PFSK-1 (cell line): ENCODE data around the gene MOBP.

Source experiments
- FOXP2 ChIP-seq: optimal IDR thresholded peaks from 2 replicates; pipeline ENCODE3; 2011; ENCODE audit warnings: borderline replicate concordance, control low read depth, inconsistent platforms; ENCODE audit not compliant: insufficient read depth; ENCODE audit errors: extremely low read length, extremely low read depth
- POLR2AphosphoS5 ChIP-seq: IDR thresholded peaks from 2 replicates; pipeline ENCODE4 v1.6.1; 2012; ENCODE audit warnings: low read depth, mild to moderate bottlenecking, control low read depth, low read length, moderate library complexity
- SIN3A ChIP-seq: IDR thresholded peaks from 2 replicates; pipeline ENCODE4 v1.6.1; 2012; ENCODE audit warnings: mild to moderate bottlenecking, low read length, moderate library complexity, borderline replicate concordance; ENCODE audit not compliant: insufficient read depth
- TAF1 ChIP-seq: IDR thresholded peaks from 2 replicates; pipeline ENCODE4 v1.6.1; 2012; ENCODE audit warnings: low read length, control low read depth, borderline replicate concordance; ENCODE audit not compliant: insufficient read depth
- TF ChIP-seq, protein P1 (sequence below), 2 experiments: IDR thresholded peaks; 2 replicates each; pipeline versions ENCODE4 v1.6.1 to v1.8.0; 2011 to 2012; ENCODE audit warnings: low read depth in 2 of 2, low read length in 2 of 2, control low read depth in 1 of 2, inconsistent platforms in 1 of 2, mild to moderate bottlenecking in 1 of 2, moderate library complexity in 1 of 2; ENCODE audit not compliant: insufficient read depth in 1 of 2

MOBP gene

DNA sequence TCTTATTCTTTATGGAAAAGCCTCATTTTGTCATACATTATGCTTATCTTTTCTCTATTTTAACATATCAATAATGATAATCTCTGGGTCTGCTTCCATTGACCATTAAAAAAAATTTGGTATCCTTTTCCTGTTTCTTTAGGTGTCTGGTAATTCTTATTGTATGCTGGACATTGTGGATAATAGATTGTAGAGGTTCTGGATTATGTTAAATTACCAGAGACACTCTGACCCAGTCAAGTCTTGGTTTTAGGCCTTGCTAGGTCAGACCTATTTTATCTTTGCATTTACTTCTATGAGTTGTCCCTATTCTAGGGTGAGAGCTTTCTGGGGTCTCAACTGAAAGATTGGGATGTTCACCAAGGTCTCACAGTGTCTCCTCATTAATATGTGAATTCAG, 9.3 kb downstream of the MOBP start:
- TF ChIP-seq POLR2AphosphoS5 (no peak), FOXP2 (no peak), TAF1 (no peak), SIN3A (no peak)
- TF ChIP-seq, protein P1, sequence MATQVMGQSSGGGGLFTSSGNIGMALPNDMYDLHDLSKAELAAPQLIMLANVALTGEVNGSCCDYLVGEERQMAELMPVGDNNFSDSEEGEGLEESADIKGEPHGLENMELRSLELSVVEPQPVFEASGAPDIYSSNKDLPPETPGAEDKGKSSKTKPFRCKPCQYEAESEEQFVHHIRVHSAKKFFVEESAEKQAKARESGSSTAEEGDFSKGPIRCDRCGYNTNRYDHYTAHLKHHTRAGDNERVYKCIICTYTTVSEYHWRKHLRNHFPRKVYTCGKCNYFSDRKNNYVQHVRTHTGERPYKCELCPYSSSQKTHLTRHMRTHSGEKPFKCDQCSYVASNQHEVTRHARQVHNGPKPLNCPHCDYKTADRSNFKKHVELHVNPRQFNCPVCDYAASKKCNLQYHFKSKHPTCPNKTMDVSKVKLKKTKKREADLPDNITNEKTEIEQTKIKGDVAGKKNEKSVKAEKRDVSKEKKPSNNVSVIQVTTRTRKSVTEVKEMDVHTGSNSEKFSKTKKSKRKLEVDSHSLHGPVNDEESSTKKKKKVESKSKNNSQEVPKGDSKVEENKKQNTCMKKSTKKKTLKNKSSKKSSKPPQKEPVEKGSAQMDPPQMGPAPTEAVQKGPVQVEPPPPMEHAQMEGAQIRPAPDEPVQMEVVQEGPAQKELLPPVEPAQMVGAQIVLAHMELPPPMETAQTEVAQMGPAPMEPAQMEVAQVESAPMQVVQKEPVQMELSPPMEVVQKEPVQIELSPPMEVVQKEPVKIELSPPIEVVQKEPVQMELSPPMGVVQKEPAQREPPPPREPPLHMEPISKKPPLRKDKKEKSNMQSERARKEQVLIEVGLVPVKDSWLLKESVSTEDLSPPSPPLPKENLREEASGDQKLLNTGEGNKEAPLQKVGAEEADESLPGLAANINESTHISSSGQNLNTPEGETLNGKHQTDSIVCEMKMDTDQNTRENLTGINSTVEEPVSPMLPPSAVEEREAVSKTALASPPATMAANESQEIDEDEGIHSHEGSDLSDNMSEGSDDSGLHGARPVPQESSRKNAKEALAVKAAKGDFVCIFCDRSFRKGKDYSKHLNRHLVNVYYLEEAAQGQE (IDR thresholded peaks at IDR 0.05; ENCODE audit: insufficient read depth in 1 of 2, low read depth in 2 of 2, low read length in 2 of 2): no peak

DNA sequence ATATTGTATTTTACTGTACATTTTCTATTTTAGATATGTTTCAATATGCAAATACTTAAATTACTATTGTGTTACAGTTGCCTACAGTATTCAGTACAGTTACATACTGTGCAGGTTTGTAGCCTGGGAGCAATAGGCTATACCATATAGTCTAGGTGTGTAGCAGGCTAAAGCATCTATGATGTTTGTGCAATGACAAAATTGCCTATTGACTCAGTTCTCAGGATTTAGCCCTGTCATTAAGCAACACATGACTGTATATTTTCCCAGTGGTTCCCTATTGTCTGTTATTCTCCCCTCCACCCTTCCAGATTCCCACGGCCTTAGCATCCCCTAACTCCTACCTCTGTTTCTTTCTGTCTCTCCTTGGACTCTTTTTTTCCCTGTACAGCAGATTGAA, 10.7 kb downstream of the MOBP start:
- TF ChIP-seq FOXP2 (no peak), SIN3A (no peak), POLR2AphosphoS5 (no peak), TAF1 (no peak)
- TF ChIP-seq, protein P1 (IDR thresholded peaks at IDR 0.05; ENCODE audit: insufficient read depth in 1 of 2, low read depth in 2 of 2, low read length in 2 of 2): no peak

DNA sequence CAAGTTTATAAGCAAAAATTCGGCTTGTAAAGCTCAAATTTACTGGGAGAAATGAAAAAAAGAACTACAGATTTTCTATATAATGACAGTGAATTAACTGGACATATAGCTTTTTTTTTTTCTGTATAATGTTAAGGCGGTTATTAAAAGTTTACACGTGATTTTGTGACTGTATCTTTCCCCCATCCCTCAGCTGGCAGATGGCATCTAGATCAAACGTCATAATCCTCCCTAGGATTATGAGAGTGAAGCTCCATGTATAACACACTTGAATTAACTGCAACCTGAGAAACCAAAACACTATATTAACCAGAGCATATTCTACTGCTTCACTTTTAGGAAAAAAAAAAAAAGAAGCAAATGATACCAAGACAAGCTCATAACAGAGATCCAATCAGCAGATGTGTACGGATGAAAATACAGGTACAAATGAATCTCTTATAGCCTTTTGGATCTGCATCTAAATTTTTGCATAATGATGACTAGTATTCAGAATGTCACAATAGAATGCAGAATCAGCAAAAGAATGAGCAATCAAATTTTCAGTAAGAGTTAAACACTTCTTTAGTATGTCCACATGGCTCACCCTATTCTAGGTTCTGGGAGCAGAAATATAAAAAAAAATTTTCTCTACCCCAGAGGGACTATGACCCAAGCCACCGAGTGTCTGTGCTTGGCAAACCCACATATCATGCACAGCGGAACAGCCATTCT, 12.4 kb downstream of the MOBP start:
- TF ChIP-seq, protein P1 (IDR thresholded peaks at IDR 0.05; ENCODE audit: insufficient read depth in 1 of 2, low read depth in 2 of 2, low read length in 2 of 2): no peak
- TF ChIP-seq TAF1: no peak
- TF ChIP-seq FOXP2: no peak
- TF ChIP-seq POLR2AphosphoS5: no peak
- no peak for TF ChIP-seq SIN3A

DNA sequence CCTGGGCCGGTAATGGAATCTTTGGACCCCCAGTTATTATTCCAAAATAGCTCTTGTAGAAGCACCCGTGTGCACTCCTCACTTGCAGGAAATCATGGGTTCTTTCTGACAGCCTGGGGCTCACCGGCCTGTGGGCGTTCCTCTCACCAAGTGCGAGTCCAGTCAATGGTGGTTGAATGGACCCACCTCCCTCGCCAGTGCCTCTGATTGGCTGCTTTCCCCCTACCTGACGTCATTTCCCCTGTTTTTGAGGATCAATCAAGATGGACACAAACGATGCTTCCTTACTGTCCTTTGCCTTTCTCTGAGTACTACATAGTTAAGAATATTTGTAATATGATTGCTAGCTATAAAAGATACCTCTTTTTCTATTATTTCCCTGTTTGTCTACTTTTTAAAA, 18.1 kb downstream of the MOBP start:
- TF ChIP-seq, protein P1 (IDR thresholded peaks at IDR 0.05; ENCODE audit: insufficient read depth in 1 of 2, low read depth in 2 of 2, low read length in 2 of 2): no peak
- no peak for TF ChIP-seq TAF1
- TF ChIP-seq POLR2AphosphoS5: no peak
- TF ChIP-seq SIN3A: no peak
- no peak for TF ChIP-seq FOXP2

DNA sequence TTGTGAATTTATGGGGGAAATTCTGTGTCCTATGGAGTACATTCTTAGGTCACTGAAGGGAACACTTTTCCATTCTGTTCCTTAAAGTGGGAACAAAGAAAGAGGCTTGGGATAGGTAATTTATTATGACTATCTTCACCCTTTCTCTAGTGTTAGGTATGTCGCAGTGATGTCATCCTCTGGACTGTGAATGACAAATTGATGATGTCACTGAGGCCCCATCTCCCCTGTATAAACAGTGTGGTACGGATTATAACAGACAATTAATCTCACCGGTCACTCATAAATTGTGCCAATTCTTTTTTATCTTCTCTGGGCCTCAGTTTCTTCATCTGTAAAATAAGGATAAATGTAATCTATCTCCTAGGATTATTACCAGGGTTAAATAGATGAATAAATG, 23.5 kb downstream of the MOBP start:
- TF ChIP-seq TAF1 (no peak), FOXP2 (no peak)
